ENCODE data around the gene FRMD4A.

Gene FRMD4A

DNA sequence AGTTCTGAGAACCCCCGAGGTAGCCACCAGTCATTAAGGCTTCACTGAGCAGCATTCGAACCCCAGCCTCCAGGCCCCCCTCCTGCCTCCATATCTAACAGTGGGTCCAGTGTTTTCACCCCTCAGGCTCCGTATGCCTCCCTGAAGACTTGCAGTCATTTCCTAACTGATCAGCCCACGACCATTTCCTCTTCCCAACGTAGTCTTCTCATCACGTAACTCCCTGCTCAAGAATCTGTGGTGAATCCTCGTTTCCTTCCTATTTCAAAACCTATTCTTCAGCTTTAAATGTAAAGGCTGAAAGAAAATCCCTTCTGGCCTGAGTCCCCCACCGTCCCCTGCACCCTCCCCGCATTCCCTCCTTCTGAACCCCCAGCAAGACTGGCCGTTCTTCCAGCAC lies 21.1 kb downstream of the FRMD4A start:
- Histone ChIP-seq H3K27ac (replicated peaks; ENCODE audit: low read length) (no peak overlapping the region), H3K14ac (ENCODE audit: low read length) (no peak overlapping the region), H2BK12ac (ENCODE audit: low read length) (no peak overlapping the region), H3K9ac (ENCODE audit: low read depth, low read length, poor library complexity) (no peak overlapping the region), H3K79me1 (ENCODE audit: low read depth, low read length) (no peaks in the 10 kb centered on the region), H4K8ac (ENCODE audit: low read depth, low read length) (no peak overlapping the region), H2BK5ac (ENCODE audit: low read length) (no peak overlapping the region), H2AK5ac (ENCODE audit: low read depth, low read length) (no peak overlapping the region), H2BK120ac (ENCODE audit: low read depth, low read length) (no peak overlapping the region), H3K9me3 (replicated peaks in 1 of 2; ENCODE audit: control insufficient read depth in 2 of 2, insufficient read depth in 1 of 2, low read depth in 1 of 2, low read length in 2 of 2) (no peaks in the 10 kb centered on the region), H3K4me1 (ENCODE audit: control insufficient read depth in 2 of 2, insufficient read depth in 1 of 2, low read depth in 1 of 2, low read length in 2 of 2) (no peaks in the 10 kb centered on the region), H3K4me3 (ENCODE audit: low read length in 2 of 2) (no peak overlapping the region), H3K36me3 (replicated peaks in 1 of 2; ENCODE audit: control insufficient read depth in 2 of 2, insufficient read depth in 2 of 2, low read length in 2 of 2) (no peaks in the 10 kb centered on the region), H3K23ac (ENCODE audit: low read depth, low read length, poor library complexity) (no peak overlapping the region), H3K4me2 (ENCODE audit: insufficient read depth, low read length, poor library complexity, severe bottlenecking) (no peak overlapping the region), H3K18ac (ENCODE audit: low read length) (no peak overlapping the region), H4K91ac (ENCODE audit: low read depth, low read length, poor library complexity) (no peak overlapping the region), H2BK15ac (ENCODE audit: low read length) (no peak overlapping the region), H3K4ac (ENCODE audit: low read length) (no peak overlapping the region), H3K27me3 (ENCODE audit: control insufficient read depth in 3 of 3, insufficient read depth in 3 of 3, low read depth in 1 of 3, low read length in 3 of 3) (peaks cover 0 to 5% (median 0%) of the 10 kb centered on the region in 3 experiments), H2AFZ (ENCODE audit: low read length) (no peak overlapping the region)
- WGBS, 2 donors (ENCODE audit: extremely low coverage in 2 of 2, insufficient read length in 2 of 2, insufficient replicate concordance in 1 of 2): no CpG with 5 or more reads among the region's 10 CpGs
- DNase-seq (ENCODE audit: low spot score): no peak

DNA sequence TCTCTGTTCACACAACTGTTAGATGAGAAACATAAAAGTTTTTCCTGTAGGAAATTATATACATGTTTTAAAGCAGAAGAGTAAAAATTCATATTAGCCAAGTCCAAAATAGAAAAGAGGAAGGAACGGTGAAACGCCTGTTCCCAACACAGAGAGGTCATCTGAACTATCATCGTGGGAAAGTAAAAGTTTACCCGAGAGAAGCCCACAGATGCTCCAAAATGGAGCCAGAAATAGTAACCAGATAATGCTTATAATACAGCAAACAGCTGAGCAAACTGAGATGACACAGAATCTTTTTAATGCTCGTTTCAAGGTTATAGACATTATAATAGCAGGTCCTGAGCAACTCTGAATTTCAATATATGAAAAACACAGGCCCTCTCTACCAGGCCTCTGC lies 24.5 kb downstream of the FRMD4A start:
- Histone ChIP-seq H3K36me3 (replicated peaks in 1 of 2; ENCODE audit: control insufficient read depth in 2 of 2, insufficient read depth in 2 of 2, low read length in 2 of 2) (no peaks in the 10 kb centered on the region), H3K9ac (ENCODE audit: low read depth, low read length, poor library complexity) (no peak overlapping the region), H2BK15ac (ENCODE audit: low read length) (no peak overlapping the region), H3K4me1 (ENCODE audit: control insufficient read depth in 2 of 2, insufficient read depth in 1 of 2, low read depth in 1 of 2, low read length in 2 of 2) (no peaks in the 10 kb centered on the region), H3K9me3 (replicated peaks in 1 of 2; ENCODE audit: control insufficient read depth in 2 of 2, insufficient read depth in 1 of 2, low read depth in 1 of 2, low read length in 2 of 2) (no peaks in the 10 kb centered on the region), H3K79me1 (ENCODE audit: low read depth, low read length) (no peaks in the 10 kb centered on the region), H2AK5ac (ENCODE audit: low read depth, low read length) (no peak overlapping the region), H3K4ac (ENCODE audit: low read length) (no peak overlapping the region), H2BK12ac (ENCODE audit: low read length) (no peak overlapping the region), H4K8ac (ENCODE audit: low read depth, low read length) (no peak overlapping the region), H3K27ac (replicated peaks; ENCODE audit: low read length) (no peak overlapping the region), H3K27me3 (ENCODE audit: control insufficient read depth in 3 of 3, insufficient read depth in 3 of 3, low read depth in 1 of 3, low read length in 3 of 3) (peaks cover 0 to 6% (median 0%) of the 10 kb centered on the region in 3 experiments), H3K23ac (ENCODE audit: low read depth, low read length, poor library complexity) (no peak overlapping the region), H2BK120ac (ENCODE audit: low read depth, low read length) (no peak overlapping the region), H2AFZ (ENCODE audit: low read length) (no peak overlapping the region), H3K18ac (ENCODE audit: low read length) (no peak overlapping the region), H3K4me3 (ENCODE audit: low read length in 2 of 2) (no peak overlapping the region), H3K14ac (ENCODE audit: low read length) (no peak overlapping the region), H2BK5ac (ENCODE audit: low read length) (no peak overlapping the region), H3K4me2 (ENCODE audit: insufficient read depth, low read length, poor library complexity, severe bottlenecking) (no peak overlapping the region), H4K91ac (ENCODE audit: low read depth, low read length, poor library complexity) (no peak overlapping the region)
- DNase-seq (ENCODE audit: low spot score): no peak
- no CpG with 5 or more reads among the region's 5 CpGs for WGBS, 2 donors (ENCODE audit: extremely low coverage in 2 of 2, insufficient read length in 2 of 2, insufficient replicate concordance in 1 of 2)

DNA sequence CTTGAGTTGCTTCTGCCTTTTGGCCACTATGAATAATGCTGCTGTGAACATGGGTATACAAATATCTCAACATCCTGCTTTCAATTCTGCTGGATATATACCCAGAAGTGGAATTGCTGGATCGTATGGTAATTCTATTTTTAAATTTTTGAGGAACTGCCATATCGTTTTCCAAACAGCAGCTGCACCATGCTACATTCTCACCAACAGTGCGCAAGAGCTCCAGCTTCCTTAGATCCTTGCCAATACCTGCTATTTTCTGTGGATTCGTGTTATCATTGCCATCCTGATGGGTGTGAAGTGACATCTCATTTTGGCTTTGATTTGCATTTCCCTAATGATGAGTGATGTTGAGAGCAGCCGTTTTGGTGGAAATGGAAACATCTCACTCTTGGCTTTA lies 26.7 kb downstream of the FRMD4A start:
- Histone ChIP-seq H3K14ac (ENCODE audit: low read length) (no peak overlapping the region), H3K9me3 (replicated peaks in 1 of 2; ENCODE audit: control insufficient read depth in 2 of 2, insufficient read depth in 1 of 2, low read depth in 1 of 2, low read length in 2 of 2) (no peaks in the 10 kb centered on the region), H2AK5ac (ENCODE audit: low read depth, low read length) (no peak overlapping the region), H3K36me3 (replicated peaks in 1 of 2; ENCODE audit: control insufficient read depth in 2 of 2, insufficient read depth in 2 of 2, low read length in 2 of 2) (no peaks in the 10 kb centered on the region), H4K8ac (ENCODE audit: low read depth, low read length) (no peak overlapping the region), H2BK15ac (ENCODE audit: low read length) (no peak overlapping the region), H3K4me1 (ENCODE audit: control insufficient read depth in 2 of 2, insufficient read depth in 1 of 2, low read depth in 1 of 2, low read length in 2 of 2) (no peaks in the 10 kb centered on the region), H3K27ac (replicated peaks; ENCODE audit: low read length) (no peak overlapping the region), H4K91ac (ENCODE audit: low read depth, low read length, poor library complexity) (no peak overlapping the region), H2AFZ (ENCODE audit: low read length) (no peak overlapping the region), H3K4me3 (ENCODE audit: low read length in 2 of 2) (no peak overlapping the region), H2BK5ac (ENCODE audit: low read length) (no peak overlapping the region), H3K23ac (ENCODE audit: low read depth, low read length, poor library complexity) (no peak overlapping the region), H2BK12ac (ENCODE audit: low read length) (no peak overlapping the region), H3K18ac (ENCODE audit: low read length) (no peak overlapping the region), H3K9ac (ENCODE audit: low read depth, low read length, poor library complexity) (no peak overlapping the region), H3K79me1 (ENCODE audit: low read depth, low read length) (no peaks in the 10 kb centered on the region), H3K4ac (ENCODE audit: low read length) (no peak overlapping the region), H3K27me3 (ENCODE audit: control insufficient read depth in 3 of 3, insufficient read depth in 3 of 3, low read depth in 1 of 3, low read length in 3 of 3) (peaks cover 0 to 6% (median 0%) of the 10 kb centered on the region in 3 experiments), H2BK120ac (ENCODE audit: low read depth, low read length) (no peak overlapping the region), H3K4me2 (ENCODE audit: insufficient read depth, low read length, poor library complexity, severe bottlenecking) (no peak overlapping the region)
- no CpG with 5 or more reads among the region's 5 CpGs for WGBS, 2 donors (ENCODE audit: extremely low coverage in 2 of 2, insufficient read length in 2 of 2, insufficient replicate concordance in 1 of 2)
- no peak for DNase-seq (ENCODE audit: low spot score)

DNA sequence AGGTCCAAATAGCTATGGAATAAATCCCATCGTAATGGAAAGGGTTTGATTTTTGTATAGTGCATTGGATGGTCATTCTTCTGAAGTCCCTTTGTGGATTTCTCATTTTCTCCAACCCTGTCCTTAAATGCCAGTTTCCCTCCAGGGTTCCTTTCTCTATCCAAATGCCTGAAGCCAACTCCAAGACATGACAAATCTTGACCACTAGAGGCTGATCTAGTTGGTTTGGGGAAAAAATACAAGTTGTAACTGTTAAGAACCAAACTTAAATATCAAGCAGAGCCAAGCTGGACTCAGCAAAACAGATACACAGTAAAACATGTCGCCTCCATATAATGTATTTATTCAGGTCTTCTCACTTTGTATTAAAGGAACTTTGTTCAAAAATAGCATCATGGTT lies 28.7 kb downstream of the FRMD4A start:
- H4K8ac ChIP-seq (ENCODE audit: low read depth, low read length): no peak overlapping the region
- no peaks in the 10 kb centered on the region for H3K79me1 ChIP-seq (ENCODE audit: low read depth, low read length)
- no peak overlapping the region for H2AK5ac ChIP-seq (ENCODE audit: low read depth, low read length)
- no peaks in the 10 kb centered on the region for H3K4me1 ChIP-seq (ENCODE audit: control insufficient read depth in 2 of 2, insufficient read depth in 1 of 2, low read depth in 1 of 2, low read length in 2 of 2)
- H2BK12ac ChIP-seq (ENCODE audit: low read length): no peak overlapping the region
- no peak overlapping the region for H3K14ac ChIP-seq (ENCODE audit: low read length)
- H3K4me3 ChIP-seq (ENCODE audit: low read length in 2 of 2): no peak overlapping the region
- H2AFZ ChIP-seq (ENCODE audit: low read length): no peak overlapping the region
- H3K27me3 ChIP-seq (ENCODE audit: control insufficient read depth in 3 of 3, insufficient read depth in 3 of 3, low read depth in 1 of 3, low read length in 3 of 3): peaks cover 0 to 6% (median 0%) of the 10 kb centered on the region in 3 experiments
- H3K36me3 ChIP-seq (replicated peaks in 1 of 2; ENCODE audit: control insufficient read depth in 2 of 2, insufficient read depth in 2 of 2, low read length in 2 of 2): no peaks in the 10 kb centered on the region
- H3K4ac ChIP-seq (ENCODE audit: low read length): no peak overlapping the region
- DNase-seq (ENCODE audit: low spot score): no peak
- H2BK15ac ChIP-seq (ENCODE audit: low read length): no peak overlapping the region
- H2BK120ac ChIP-seq (ENCODE audit: low read depth, low read length): no peak overlapping the region
- H2BK5ac ChIP-seq (ENCODE audit: low read length): no peak overlapping the region
- no peaks in the 10 kb centered on the region for H3K9me3 ChIP-seq (replicated peaks in 1 of 2; ENCODE audit: control insufficient read depth in 2 of 2, insufficient read depth in 1 of 2, low read depth in 1 of 2, low read length in 2 of 2)
- no peak overlapping the region for H4K91ac ChIP-seq (ENCODE audit: low read depth, low read length, poor library complexity)
- no peak overlapping the region for H3K18ac ChIP-seq (ENCODE audit: low read length)
- H3K27ac ChIP-seq (replicated peaks; ENCODE audit: low read length): no peak overlapping the region
- H3K4me2 ChIP-seq (ENCODE audit: insufficient read depth, low read length, poor library complexity, severe bottlenecking): no peak overlapping the region
- no peak overlapping the region for H3K9ac ChIP-seq (ENCODE audit: low read depth, low read length, poor library complexity)
- no CpG with 5 or more reads among the region's 2 CpGs for WGBS, 2 donors (ENCODE audit: extremely low coverage in 2 of 2, insufficient read length in 2 of 2, insufficient replicate concordance in 1 of 2)
- no peak overlapping the region for H3K23ac ChIP-seq (ENCODE audit: low read depth, low read length, poor library complexity)

Measured in neuronal stem cell (in vitro differentiated cells).